H9 (cell line): ENCODE measurements around the gene CLEC16A. TPM values are rescaled to one million over a fixed set of nuclear protein-coding genes. Genes with fewer than 3 reads are reported as not detected.

Source experiments
- DNase-seq: peaks from one replicate; pipeline ENCODE4 v3.0.0-alpha.2; 2017
- H2AFZ ChIP-seq: one replicate; pipeline ENCODE4 v1.6.1; 2013; ENCODE audit warnings: mild to moderate bottlenecking, low read length, control low read depth, moderate library complexity
- H2AK5ac ChIP-seq: 2 replicates; pipeline ENCODE4 v1.6.1; 2013; ENCODE audit warnings: low read length, control low read depth, mixed read lengths; ENCODE audit not compliant: insufficient read length
- H2BK120ac ChIP-seq: one replicate; pipeline ENCODE4 v1.6.1; 2013; ENCODE audit warnings: low read depth, mild to moderate bottlenecking, low read length, control low read depth, inconsistent platforms; ENCODE audit not compliant: poor library complexity, severe bottlenecking
- H2BK12ac ChIP-seq: 2 replicates; pipeline ENCODE4 v1.6.1; 2013; ENCODE audit warnings: low read length, control low read depth, mixed read lengths, low read depth; ENCODE audit not compliant: insufficient read length
- H2BK15ac ChIP-seq: 2 replicates; pipeline ENCODE4 v1.6.1; 2013; ENCODE audit warnings: low read depth, low read length, control low read depth
- H2BK20ac ChIP-seq: one replicate; pipeline ENCODE4 v1.6.1; 2013; ENCODE audit warnings: low read depth, mild to moderate bottlenecking, low read length, control low read depth, inconsistent platforms; ENCODE audit not compliant: poor library complexity, severe bottlenecking
- H2BK5ac ChIP-seq: 2 replicates; pipeline ENCODE4 v1.6.1; 2013; ENCODE audit warnings: low read length, control low read depth, mixed read lengths; ENCODE audit not compliant: insufficient read length
- H3K14ac ChIP-seq: 2 replicates; pipeline ENCODE4 v1.6.1; 2013; ENCODE audit warnings: low read length, control low read depth; ENCODE audit not compliant: insufficient read depth
- H3K18ac ChIP-seq: 2 replicates; pipeline ENCODE4 v1.6.1; 2013; ENCODE audit warnings: low read depth, mild to moderate bottlenecking, mixed read lengths, low read length, control low read depth; ENCODE audit not compliant: insufficient read length
- H3K23ac ChIP-seq: 2 replicates; pipeline ENCODE4 v1.6.1; 2013; ENCODE audit warnings: low read length, control low read depth, mixed read lengths, low read depth; ENCODE audit not compliant: insufficient read length
- H3K23me2 ChIP-seq: 2 replicates; pipeline ENCODE4 v1.6.1; 2013; ENCODE audit warnings: low read depth, mild to moderate bottlenecking, mixed read lengths, low read length, control low read depth; ENCODE audit not compliant: insufficient read length, poor library complexity, severe bottlenecking
- H3K27ac ChIP-seq: 2 replicates; pipeline ENCODE4 v1.5.1; 2013; ENCODE audit warnings: low read length, control low read depth, mixed read lengths, low read depth; ENCODE audit not compliant: insufficient read length
- H3K27me3 ChIP-seq: 2 replicates; pipeline ENCODE4 v1.6.1; 2013; ENCODE audit warnings: low read length, control low read depth, inconsistent platforms; ENCODE audit not compliant: insufficient read depth
- H3K4ac ChIP-seq: 2 replicates; pipeline ENCODE4 v1.6.1; 2013; ENCODE audit warnings: low read depth, mild to moderate bottlenecking, control low read depth, inconsistent platforms, low read length, moderate library complexity
- H3K4me1 ChIP-seq: 2 replicates; pipeline ENCODE4 v1.6.1; 2013; ENCODE audit warnings: low read length, control low read depth, inconsistent platforms; ENCODE audit not compliant: insufficient read depth
- H3K4me2 ChIP-seq: 2 replicates; pipeline ENCODE4 v1.6.1; 2013; ENCODE audit warnings: low read length, control low read depth, mixed read lengths; ENCODE audit not compliant: insufficient read length, insufficient read depth
- H3K56ac ChIP-seq: 2 replicates; pipeline ENCODE4 v1.6.1; 2013; ENCODE audit warnings: low read depth, mild to moderate bottlenecking, mixed read lengths, low read length, control low read depth; ENCODE audit not compliant: insufficient read length
- H3K79me1 ChIP-seq: 2 replicates; pipeline ENCODE4 v1.6.1; 2013; ENCODE audit warnings: low read depth, mild to moderate bottlenecking, moderate library complexity, low read length, control low read depth, inconsistent platforms; ENCODE audit not compliant: insufficient read depth, poor library complexity, severe bottlenecking
- H3K79me2 ChIP-seq: 2 replicates; pipeline ENCODE4 v1.6.1; 2013; ENCODE audit warnings: low read length, control low read depth, inconsistent platforms; ENCODE audit not compliant: insufficient read depth
- H3K9ac ChIP-seq: 2 replicates; pipeline ENCODE4 v1.6.1; 2013; ENCODE audit warnings: low read length, control low read depth, mixed read lengths; ENCODE audit not compliant: insufficient read length; ENCODE audit errors: extremely low read depth
- H3K9me3 ChIP-seq: one replicate; pipeline ENCODE4 v1.6.1; 2013; ENCODE audit warnings: low read depth, low read length, inconsistent platforms; ENCODE audit not compliant: control insufficient read depth
- H3T11ph ChIP-seq: one replicate; pipeline ENCODE4 v1.6.1; 2013; ENCODE audit warnings: mild to moderate bottlenecking, low read length, control low read depth, inconsistent platforms
- H4K20me1 ChIP-seq: one replicate; pipeline ENCODE4 v1.6.1; 2013; ENCODE audit not compliant: control insufficient read depth, insufficient read length, insufficient read depth
- H4K5ac ChIP-seq: 2 replicates; pipeline ENCODE4 v1.6.1; 2013; ENCODE audit warnings: low read depth, mild to moderate bottlenecking, mixed read lengths, low read length, control low read depth; ENCODE audit not compliant: insufficient read length
- H4K8ac ChIP-seq: replicated peaks from 2 replicates; pipeline ENCODE4 v1.6.1; 2013; ENCODE audit warnings: low read length, control low read depth, mixed read lengths, low read depth; ENCODE audit not compliant: insufficient read length
- H4K91ac ChIP-seq: 2 replicates; pipeline ENCODE4 v1.6.1; 2013; ENCODE audit warnings: low read depth, mild to moderate bottlenecking, moderate library complexity, mixed read lengths, low read length, control low read depth; ENCODE audit not compliant: insufficient read length
- H3K27ac Mint-ChIP-seq, 3 experiments: 2 replicates in 2 of 3; 3 replicates in 1 of 3; pipeline ENCODE4 v1.8.0; 2020 to 2021; ENCODE audit warnings: mixed read lengths in 3 of 3, mild to moderate bottlenecking in 1 of 3, moderate library complexity in 1 of 3
- H3K27me3 Mint-ChIP-seq: 2 replicates; pipeline ENCODE4 v1.8.0; 2021; ENCODE audit warnings: low read depth, mild to moderate bottlenecking, moderate library complexity, mixed read lengths
- H3K36me3 Mint-ChIP-seq, 3 experiments: 2 replicates in 2 of 3; 3 replicates in 1 of 3; pipeline ENCODE4 v1.8.0; 2020 to 2021; ENCODE audit warnings: low read depth in 3 of 3, mixed read lengths in 3 of 3; ENCODE audit not compliant: insufficient read depth in 1 of 3
- H3K4me1 Mint-ChIP-seq, 2 experiments: 2 replicates each; pipeline ENCODE4 v1.8.0; 2020; ENCODE audit warnings: mixed read lengths in 2 of 2
- H3K4me3 Mint-ChIP-seq, 2 experiments: 2 replicates in 1 of 2; 3 replicates in 1 of 2; pipeline ENCODE4 v1.8.0; 2020 to 2021; ENCODE audit warnings: mild to moderate bottlenecking in 2 of 2, mixed read lengths in 2 of 2, moderate library complexity in 1 of 2
- H3K9me3 Mint-ChIP-seq, 2 experiments: 2 replicates in 1 of 2; 3 replicates in 1 of 2; pipeline ENCODE4 v1.8.0; 2020; ENCODE audit warnings: mild to moderate bottlenecking in 2 of 2, mixed read lengths in 2 of 2, moderate library complexity in 1 of 2
- CTCF ChIP-seq: fragments of 200-600 bp; sonication (generic); conservative IDR thresholded peaks from 3 replicates; pipeline ENCODE4 v1.8.0; 2021; ENCODE audit warnings: antibody characterized with exemption, mild to moderate bottlenecking
- WGBS: extraction: QIAGEN DNeasy Blood & Tissue Kit; methylation state at CpG from one replicate; pipeline ENCODE4 v1.1.7; 2013; ENCODE audit warnings: missing lambda C conversion rate, low lambda C conversion rate, mixed read lengths; ENCODE audit not compliant: insufficient read length; ENCODE audit errors: extremely low coverage; 5-methylcytosine and 5-hydroxymethylcytosine counted together
- total RNA-seq: library from RNA; stranded (reverse); gene quantifications from 2 replicates; pipeline ENCODE4 v1.2.1, GENCODE V29; 2021

The CLEC16A gene
- total RNA-seq, 1 experiment from 2014 or later, result 15.2 TPM

DNA sequence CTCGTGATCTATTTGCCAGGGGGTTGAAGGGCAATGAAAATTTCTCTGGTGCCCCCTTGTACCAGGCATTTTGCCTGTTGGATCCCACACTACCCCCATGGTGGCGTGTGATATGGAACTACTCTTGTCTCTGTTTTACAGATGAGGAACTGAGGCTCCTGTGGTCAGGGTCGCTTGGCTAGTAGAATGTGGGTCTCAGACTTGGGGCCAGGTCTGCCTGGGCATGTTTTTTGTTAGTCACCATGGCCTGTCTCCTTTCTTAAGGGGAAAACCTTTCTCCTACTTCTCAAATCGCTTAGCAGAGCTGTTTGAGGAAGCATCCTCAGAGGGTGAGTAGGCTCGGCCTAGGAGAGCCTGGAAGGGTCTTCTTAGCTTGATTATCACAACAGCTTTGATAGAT is 51.2 kb downstream of the CLEC16A start:
- 0 out of 7 replicates have a peak overlapping the region, but pooled peaks of 1 of the 3 experiments have one; percentile 14 for H3K27ac Mint-ChIP-seq
- no peaks in the 10 kb centered on the region for H3K9me3 Mint-ChIP-seq
- no CpG with 5 or more reads among the region's 5 CpGs for WGBS

More for the DNA sequence above, 51.2 kb downstream of the CLEC16A start:
- H3K79me2 ChIP-seq, result no peaks in the 10 kb centered on the region
- no peaks in the 10 kb centered on the region for H3K23me2 ChIP-seq
- no peak overlapping the region for H4K91ac ChIP-seq
- H2AK5ac ChIP-seq, result no peak overlapping the region
- no peaks in the 10 kb centered on the region for H3K27me3 Mint-ChIP-seq
- no peak overlapping the region for H2BK20ac ChIP-seq
- no peak overlapping the region for H3K56ac ChIP-seq
- H2BK15ac ChIP-seq, result no peak overlapping the region
- H2BK120ac ChIP-seq, result no peak overlapping the region
- no peak overlapping the region for H3K4me3 Mint-ChIP-seq
- no peak overlapping the region for H3K27ac ChIP-seq
- no peak overlapping the region for H3K4me2 ChIP-seq
- no peaks in the 10 kb centered on the region for H4K20me1 ChIP-seq
- no peak overlapping the region for H3K23ac ChIP-seq
- no peak for DNase-seq
- H4K5ac ChIP-seq, result no peak overlapping the region
- H3K27me3 ChIP-seq, result no peaks in the 10 kb centered on the region
- H3K14ac ChIP-seq, result no peak overlapping the region
- H2BK5ac ChIP-seq, result no peak overlapping the region
- no peak overlapping the region for H3T11ph ChIP-seq
- no peak overlapping the region for H3K4ac ChIP-seq
- H3K79me1 ChIP-seq, result no peaks in the 10 kb centered on the region
- H3K9ac ChIP-seq, result no peak overlapping the region
- no peak overlapping the region for H3K18ac ChIP-seq
- H4K8ac ChIP-seq, result no peak overlapping the region
- H3K4me1 Mint-ChIP-seq, result peaks cover 5 to 11% of the 10 kb centered on the region in 2 experiments
- no peaks in the 10 kb centered on the region for H3K4me1 ChIP-seq
- no peaks in the 10 kb centered on the region for H3K9me3 ChIP-seq
- no peak for TF ChIP-seq CTCF
- H3K36me3 Mint-ChIP-seq, result peaks cover 3 to 15% (median 4%) of the 10 kb centered on the region in 3 experiments; a peak in 4 of 7 replicates
- H2BK12ac ChIP-seq, result no peak overlapping the region
- H2AFZ ChIP-seq, result no peak overlapping the region
